Measurements from ENCODE around the gene SH3GL1.

- TF ChIP-seq CTCF (IDR thresholded peaks at IDR 0.05; ENCODE audit: borderline replicate concordance, extremely low read depth, low read length, poor library complexity, severe bottlenecking) (no peak), EZH2 (IDR thresholded peaks at IDR 0.05; ENCODE audit: borderline replicate concordance, low read depth, low read length, severe bottlenecking) (no peak)
Observed at GRCh38 chr19:4443966-4444764, 43.8 kb upstream of the SH3GL1 start.

All from DND-41 (cell line).